Activated CD4-positive, alpha-beta T cell treated with anti-CD3 and anti-CD28 coated beads, Interleukin-2, amount 50 U/mL, for 4 hours (primary cell): Measurements from ENCODE around the gene CARHSP1.
"Not testable (repeated sequence)": the region's sequence is repeated elsewhere in the genome, so short reads cannot be mapped to it uniquely, and the experiment has no call there.

ENCODE experiments used
- DNase-seq, 2 experiments: peaks; one replicate each; pipeline ENCODE4 v3.0.0-alpha.2; 2020

Gene CARHSP1

GRCh38 chr16:8853150-8853549, 15.7 kb downstream of the CARHSP1 start:
- no peak for DNase-seq

DNA sequence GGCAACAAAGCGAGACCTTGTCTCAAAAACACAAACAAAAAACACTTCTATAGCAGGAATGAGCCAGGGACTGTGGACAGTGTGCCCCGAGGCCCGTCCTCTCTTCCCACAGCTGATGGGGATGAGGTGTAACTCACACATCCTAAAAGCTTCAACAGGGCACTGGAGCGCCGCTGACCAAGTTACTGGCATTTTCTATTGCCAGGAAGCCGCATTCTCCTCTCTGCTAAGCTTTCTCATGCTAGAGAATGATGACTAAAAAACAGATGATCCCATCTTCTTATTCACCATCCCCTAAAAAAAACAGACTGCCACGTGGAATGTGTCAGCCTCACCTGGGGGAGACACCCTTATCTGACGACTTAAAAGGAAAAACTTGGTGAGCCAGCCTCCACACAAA, 16.3 kb downstream of the CARHSP1 start:
- DNase-seq: no peak

DNA sequence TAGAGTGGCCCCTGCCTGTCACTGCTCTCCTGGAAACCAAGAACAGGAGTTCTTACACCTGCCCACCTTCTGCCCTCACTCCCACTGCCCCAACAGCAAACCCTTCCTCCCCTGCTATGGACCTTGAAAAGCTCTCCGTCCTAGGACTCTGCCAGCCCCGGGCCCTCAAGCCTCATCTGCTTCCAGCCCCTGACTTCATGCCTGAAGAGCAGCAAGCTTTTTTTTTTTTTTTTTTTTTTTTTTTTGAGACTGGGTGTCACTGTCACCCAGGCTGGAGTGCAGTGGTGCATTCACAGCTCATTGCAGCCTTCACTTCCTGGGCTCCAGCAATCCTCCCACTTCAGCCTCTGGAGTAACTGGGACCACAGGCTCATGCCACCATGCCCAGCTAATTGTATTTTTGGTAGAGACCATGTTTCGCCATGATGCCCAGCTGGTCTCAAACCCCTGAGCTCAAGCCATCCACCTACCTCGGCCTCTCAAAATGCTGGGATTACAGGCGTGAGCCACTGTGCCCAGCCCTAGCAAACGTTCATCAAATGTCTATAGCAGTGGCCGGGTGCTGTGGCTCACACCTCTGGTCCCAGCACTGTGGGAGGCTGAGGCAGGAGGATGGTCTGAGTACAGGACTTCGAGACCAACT, 16.9 kb downstream of the CARHSP1 start:
- no peak for DNase-seq

GRCh38 chr16:8850279-8850885, 18.4 kb downstream of the CARHSP1 start:
- no peak for DNase-seq

- DNase-seq: no peak
Measured at GRCh38 chr16:8849411-8850011, 19.3 kb downstream of the CARHSP1 start.

GRCh38 chr16:8848939-8849391, 19.8 kb downstream of the CARHSP1 start:
- DNase-seq: no peak

GRCh38 chr16:8848231-8848938, 20.4 kb downstream of the CARHSP1 start:
- no peak for DNase-seq

GRCh38 chr16:8847623-8848022, 21.2 kb downstream of the CARHSP1 start:
- DNase-seq: no peak

GRCh38 chr16:8847145-8847544, 21.7 kb downstream of the CARHSP1 start:
- no peak for DNase-seq

DNA sequence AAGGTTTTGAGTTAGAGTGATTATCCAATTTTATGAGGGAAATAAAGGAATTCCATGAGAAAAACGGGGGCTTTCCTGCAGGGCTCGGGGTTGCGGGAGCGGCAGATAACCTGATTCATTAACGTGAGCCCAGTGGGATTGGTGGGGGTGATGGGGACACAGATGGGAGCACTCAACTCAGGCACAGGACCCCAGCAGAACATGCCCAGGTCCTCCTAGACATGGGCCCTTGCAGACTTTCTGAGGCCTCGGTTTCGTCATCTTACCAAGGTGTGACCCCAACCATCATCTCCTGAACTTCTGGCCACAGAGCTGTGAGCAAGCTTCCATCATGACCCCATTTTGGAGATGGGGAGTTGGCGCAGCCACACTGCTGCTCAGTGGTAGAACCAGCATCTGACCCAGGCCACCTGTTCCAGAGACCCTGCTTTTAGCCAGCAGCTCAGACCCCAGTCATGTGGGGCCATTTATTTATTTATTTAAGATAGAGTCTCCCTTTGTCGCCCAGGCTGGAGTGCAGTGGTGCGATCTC, 22.3 kb downstream of the CARHSP1 start:
- DNase-seq: no peak

DNA sequence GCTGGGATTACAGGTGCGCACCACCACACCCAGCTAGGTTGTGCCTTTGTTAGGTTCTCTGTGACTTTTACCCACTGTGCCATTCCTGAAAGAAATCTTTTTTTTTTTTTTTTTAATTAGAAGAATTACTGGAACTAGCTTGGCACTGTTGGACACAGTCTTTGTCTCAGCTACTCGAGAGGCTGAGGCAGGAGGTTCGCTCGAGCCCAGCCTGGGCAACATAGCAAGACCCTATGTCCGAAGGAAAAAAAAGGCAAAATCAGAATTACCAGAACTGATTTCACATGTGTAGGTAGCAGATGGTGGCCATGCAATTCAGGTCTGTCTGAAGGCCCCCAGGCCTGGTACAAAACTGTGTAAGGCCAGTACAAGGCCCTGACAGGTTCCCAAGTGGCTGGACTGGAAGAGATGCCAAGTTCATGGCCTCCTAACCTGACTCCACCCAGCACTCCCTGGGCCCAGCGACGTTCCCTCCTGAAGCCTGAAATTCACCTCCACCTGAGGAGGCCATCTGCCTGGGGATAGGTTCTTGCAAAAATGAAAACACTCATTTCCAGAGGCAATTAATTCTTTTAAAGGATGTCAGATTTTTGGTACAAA, 23.0 kb downstream of the CARHSP1 start:
- DNase-seq: no peak

GRCh38 chr16:8843296-8843695, 25.5 kb downstream of the CARHSP1 start:
- DNase-seq: not testable (repeated sequence)

- DNase-seq: not testable (repeated sequence)
Measured at GRCh38 chr16:8842016-8842415, 26.8 kb downstream of the CARHSP1 start.

DNA sequence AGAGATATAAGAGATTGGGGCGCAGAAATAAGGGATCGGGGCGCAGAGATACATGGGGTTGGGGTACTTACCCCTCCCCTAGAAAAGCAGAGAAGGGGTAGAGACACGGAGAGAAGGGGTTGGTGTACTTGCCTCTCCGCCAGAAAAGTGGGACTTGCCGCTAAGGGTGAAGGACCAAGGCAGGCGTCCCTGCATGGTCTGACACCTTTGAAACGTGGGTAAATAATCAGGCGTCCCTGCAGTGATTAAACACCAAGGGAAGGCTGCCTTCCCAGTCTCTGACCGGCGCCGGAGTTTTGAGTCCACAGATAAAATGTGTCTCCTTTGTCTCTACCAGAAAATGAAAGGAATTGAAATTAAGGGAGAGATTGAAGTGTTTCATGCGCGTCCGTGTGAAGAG, 31.2 kb downstream of the CARHSP1 start:
- DNase-seq: not testable (repeated sequence)

GRCh38 chr16:8836797-8837196, 32.0 kb downstream of the CARHSP1 start:
- DNase-seq: not testable (repeated sequence)

- no peak for DNase-seq
Measured at GRCh38 chr16:8832717-8833105, 36.1 kb downstream of the CARHSP1 start.

DNA sequence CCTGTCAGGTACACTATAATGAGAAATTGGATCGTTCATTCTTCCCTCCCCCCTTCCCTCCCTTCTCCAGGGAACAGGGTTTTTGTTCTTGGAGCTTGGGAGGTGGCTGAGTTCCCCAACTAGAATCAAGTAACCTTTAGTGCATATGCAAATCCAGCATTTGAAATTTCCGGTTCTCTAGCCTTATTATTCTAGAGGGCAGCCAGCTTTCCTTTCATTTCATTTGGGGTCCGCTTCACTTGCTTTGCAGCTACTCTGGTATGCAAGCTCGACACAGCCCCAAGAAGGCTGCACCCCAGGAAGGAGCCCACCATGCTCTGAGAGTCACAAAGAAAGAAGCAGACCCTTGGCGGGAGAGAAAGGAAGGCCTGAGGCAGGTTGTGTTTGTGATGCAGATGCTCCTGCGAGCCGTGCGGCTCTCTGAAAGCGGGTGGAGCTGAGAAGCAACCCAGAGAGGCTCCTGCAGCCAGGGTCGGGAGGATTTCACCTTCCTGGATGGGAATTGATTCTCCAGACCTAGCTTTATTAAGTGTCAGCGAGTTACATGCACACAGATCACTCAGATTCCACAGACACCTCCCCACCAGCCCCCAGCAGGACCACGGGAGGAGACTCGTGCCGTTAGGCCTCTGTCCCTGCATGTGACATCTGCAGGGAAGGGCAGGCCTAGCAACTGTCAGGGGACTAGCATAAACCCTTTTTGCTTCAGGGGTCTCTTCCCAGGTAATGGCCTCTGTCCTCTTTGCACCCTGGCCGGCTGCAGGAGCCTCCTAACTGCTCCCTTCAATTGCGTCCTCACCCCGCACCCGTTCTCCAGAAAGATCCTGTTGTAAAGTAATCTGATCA, 36.7 kb downstream of the CARHSP1 start:
- DNase-seq: no peak

DNA sequence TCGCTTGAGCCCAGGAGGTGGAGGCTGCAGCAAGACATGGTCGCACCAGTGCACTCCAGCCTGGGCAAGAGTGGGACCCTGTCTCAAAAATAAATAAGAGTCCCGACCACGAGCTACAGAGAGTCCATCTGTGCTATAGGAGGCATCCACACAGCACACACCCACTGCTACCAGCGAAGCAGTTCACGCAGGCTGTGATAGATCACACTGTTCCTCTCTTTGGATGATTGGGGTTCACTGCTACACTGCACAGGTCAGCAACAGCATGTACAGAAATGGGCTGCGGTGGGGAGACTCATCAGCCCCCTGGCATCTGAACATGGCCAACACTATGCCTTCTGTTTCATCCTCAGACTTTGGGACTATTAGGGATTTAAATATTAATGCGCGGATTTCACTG, 37.4 kb downstream of the CARHSP1 start:
- no peak for DNase-seq

- DNase-seq: no peak
Measured at GRCh38 chr16:8828541-8829165, 40.2 kb downstream of the CARHSP1 start.

DNA sequence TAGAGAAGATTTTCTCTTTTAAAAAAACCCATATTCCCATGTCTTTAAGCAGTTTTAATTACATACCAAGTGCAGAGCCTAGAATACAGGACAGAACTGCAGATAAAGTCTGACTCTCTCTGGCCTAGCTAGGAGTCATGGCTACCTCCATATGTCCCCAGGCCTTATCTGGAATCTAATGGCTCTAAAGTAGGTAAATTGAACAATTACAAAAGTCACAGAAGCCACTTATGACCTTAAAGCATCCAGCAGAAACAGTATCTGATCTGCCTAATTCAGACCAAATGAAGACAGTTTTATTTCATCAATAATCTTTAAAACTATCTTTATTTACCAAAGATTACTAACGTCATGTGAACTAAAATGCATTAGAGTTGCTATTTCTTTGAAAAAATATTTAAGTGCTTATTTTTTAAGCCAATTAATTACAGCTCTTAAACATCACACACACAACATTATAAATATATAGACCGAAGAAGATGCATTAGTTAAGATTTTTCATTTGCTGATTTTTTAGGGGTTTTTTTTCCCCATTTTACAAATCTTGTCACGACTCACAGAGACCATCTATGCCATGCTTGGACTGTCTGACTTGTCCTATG, 42.4 kb downstream of the CARHSP1 start:
- no peak for DNase-seq

DNA sequence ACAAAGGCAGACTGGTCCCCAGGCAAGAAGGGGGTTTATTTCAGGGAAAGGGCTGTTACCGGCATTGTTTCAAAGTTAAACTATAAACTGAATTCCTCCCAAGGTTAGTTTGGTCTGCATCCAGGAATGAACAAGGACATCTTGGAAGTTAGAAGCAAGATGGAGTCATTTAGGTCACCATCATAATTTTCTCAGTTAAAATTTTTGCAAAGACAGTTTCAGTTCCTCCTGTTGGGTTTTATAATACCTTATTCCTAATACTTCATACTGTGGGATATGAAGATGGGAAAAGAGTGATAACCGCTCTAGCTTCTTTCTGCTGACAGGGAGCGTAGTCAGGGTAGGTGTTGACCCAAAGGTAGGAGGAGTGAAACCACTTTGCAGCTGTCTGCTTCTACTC, 46.4 kb downstream of the CARHSP1 start:
- DNase-seq: no peak
